IMR-90 (cell line): ENCODE results near the gene PDE4B. TPM values are rescaled to one million over a fixed set of nuclear protein-coding genes. Genes with fewer than 3 reads are reported as not detected.

Source experiments
- ATAC-seq: fragments of 200-7000 bp; cut with Tn5 transposase; 2 replicates; pipeline ENCODE4 v1.9.1; 2020; ENCODE audit warnings: low read depth, mild to moderate bottlenecking, moderate library complexity
- BruUV-seq: library from RNA; stranded (reverse); fragments of 400-500 nt; replicated peaks from 2 replicates; lab custom pipeline; 2021; lab: Mats Ljungman, UMichigan
- CTCF ChIA-PET: fragments of 300-600 bp; formaldehyde crosslinking; extraction: SDS; loops from one replicate; lab custom pipeline; 2021; ENCODE audit warnings: antibody characterized with exemption; lab: Yijun Ruan, JAX
- POLR2A ChIA-PET: fragments of 300-600 bp; sonication (Branson Sonifier 250); formaldehyde crosslinking; loops from one replicate; lab custom pipeline; 2022; ENCODE audit warnings: antibody characterized with exemption; ENCODE audit not compliant: unreplicated experiment; lab: Charles Lee
- DNase-seq: peaks from one replicate; pipeline ENCODE4 v3.0.0; 2013
- H2AFZ ChIP-seq: replicated peaks from 2 replicates; pipeline ENCODE3; 2013; ENCODE audit warnings: low read length, mild to moderate bottlenecking; ENCODE audit not compliant: poor library complexity
- H2AK5ac ChIP-seq: 2 replicates; pipeline ENCODE4 v1.6.1; 2013; ENCODE audit warnings: low read depth, low read length, inconsistent platforms
- H2AK9ac ChIP-seq: replicated peaks from 2 replicates; pipeline ENCODE3; 2013; ENCODE audit warnings: mild to moderate bottlenecking, low read depth, low read length, moderate library complexity; ENCODE audit not compliant: poor library complexity
- H2BK120ac ChIP-seq: 2 replicates; pipeline ENCODE4 v1.6.1; 2013; ENCODE audit warnings: low read depth, low read length, inconsistent platforms
- H2BK15ac ChIP-seq: 3 replicates; pipeline ENCODE4 v1.6.1; 2013; ENCODE audit warnings: low read depth, low read length, inconsistent platforms
- H2BK20ac ChIP-seq: 2 replicates; pipeline ENCODE4 v1.6.1; 2013; ENCODE audit warnings: low read depth, mild to moderate bottlenecking, inconsistent platforms, low read length, moderate library complexity
- H2BK5ac ChIP-seq: 2 replicates; pipeline ENCODE4 v1.6.1; 2013; ENCODE audit warnings: mild to moderate bottlenecking, low read depth, low read length, inconsistent platforms; ENCODE audit not compliant: poor library complexity, severe bottlenecking
- H3K14ac ChIP-seq: replicated peaks from 2 replicates; pipeline ENCODE4 v1.6.1; 2013; ENCODE audit warnings: low read depth, low read length, inconsistent platforms
- H3K18ac ChIP-seq: 2 replicates; pipeline ENCODE4 v1.6.1; 2013; ENCODE audit warnings: low read depth, low read length, control low read depth
- H3K23ac ChIP-seq: 2 replicates; pipeline ENCODE4 v1.6.1; 2013; ENCODE audit warnings: low read depth, low read length, inconsistent platforms
- H3K27ac ChIP-seq: 2 replicates; pipeline ENCODE4 v1.5.1; 2013; ENCODE audit warnings: mild to moderate bottlenecking, control low read depth, low read length; ENCODE audit not compliant: insufficient read depth
- H3K27me3 ChIP-seq: 2 replicates; pipeline ENCODE4 v1.6.1; 2013; ENCODE audit warnings: low read length; ENCODE audit not compliant: control insufficient read depth, insufficient read depth
- H3K36me3 ChIP-seq: 2 replicates; pipeline ENCODE4 v1.6.1; 2013; ENCODE audit warnings: low read length, mixed read lengths; ENCODE audit not compliant: control insufficient read depth, insufficient read depth
- H3K4ac ChIP-seq: 2 replicates; pipeline ENCODE4 v1.6.1; 2013; ENCODE audit warnings: low read depth, low read length, inconsistent platforms
- H3K4me1 ChIP-seq: 2 replicates; pipeline ENCODE4 v1.6.1; 2013; ENCODE audit warnings: low read length, mixed read lengths; ENCODE audit not compliant: control insufficient read depth, insufficient read depth
- H3K4me2 ChIP-seq: 2 replicates; pipeline ENCODE4 v1.6.1; 2013; ENCODE audit warnings: low read depth, mild to moderate bottlenecking, control low read depth, low read length, moderate library complexity
- H3K4me3 ChIP-seq: 2 replicates; pipeline ENCODE4 v1.5.1; 2013; ENCODE audit warnings: low read depth, mild to moderate bottlenecking, control low read depth, low read length, moderate library complexity; ENCODE audit not compliant: insufficient read depth
- H3K56ac ChIP-seq: 2 replicates; pipeline ENCODE4 v1.6.1; 2013; ENCODE audit warnings: low read length, inconsistent platforms; ENCODE audit not compliant: insufficient read depth; ENCODE audit errors: extremely low read depth
- H3K79me1 ChIP-seq, 2 experiments: 2 replicates each; pipeline ENCODE4 v1.6.1; 2013; ENCODE audit warnings: low read length in 2 of 2, inconsistent platforms in 1 of 2, low read depth in 1 of 2
- H3K9ac ChIP-seq: 2 replicates; pipeline ENCODE4 v1.6.1; 2013; ENCODE audit warnings: low read depth, low read length, control low read depth
- H3K9me1 ChIP-seq: 2 replicates; pipeline ENCODE4 v1.6.1; 2013; ENCODE audit warnings: low read length, inconsistent platforms; ENCODE audit not compliant: insufficient read depth
- H3K9me3 ChIP-seq: 2 replicates; pipeline ENCODE4 v1.6.1; 2013; ENCODE audit warnings: low read length; ENCODE audit not compliant: control insufficient read depth, insufficient read depth
- H4K20me1 ChIP-seq: 2 replicates; pipeline ENCODE4 v1.6.1; 2013; ENCODE audit warnings: low read length, inconsistent platforms; ENCODE audit not compliant: insufficient read depth
- H4K5ac ChIP-seq: 2 replicates; pipeline ENCODE4 v1.6.1; 2013; ENCODE audit warnings: mild to moderate bottlenecking, low read depth, low read length, control low read depth
- H4K8ac ChIP-seq, 2 experiments: 2 replicates each; pipeline ENCODE4 v1.6.1; 2013; ENCODE audit warnings: low read depth in 2 of 2, low read length in 2 of 2, control low read depth in 1 of 2, inconsistent platforms in 1 of 2
- H4K91ac ChIP-seq: 2 replicates; pipeline ENCODE4 v1.6.1; 2013; ENCODE audit warnings: low read depth, low read length, inconsistent platforms; ENCODE audit not compliant: insufficient read depth
- BHLHE40 ChIP-seq: fragments of 150-350 bp; IDR thresholded peaks from 2 replicates; pipeline ENCODE4 v1.6.1; 2016; ENCODE audit warnings: mild to moderate bottlenecking, low read depth, low read length
- CHD1 ChIP-seq: IDR thresholded peaks from 2 replicates; pipeline ENCODE4 v1.6.1; 2012; ENCODE audit warnings: low read depth, low read length, improper control_type of control experiment
- FOS ChIP-seq: fragments of 150-350 bp; IDR thresholded peaks from 2 replicates; pipeline ENCODE4 v1.6.1; 2016; ENCODE audit warnings: low read depth, low read length
- MAFK ChIP-seq: IDR thresholded peaks from 2 replicates; pipeline ENCODE4 v1.6.1; 2012; ENCODE audit warnings: low read depth, low read length, improper control_type of control experiment
- MXI1 ChIP-seq: IDR thresholded peaks from 2 replicates; pipeline ENCODE4 v1.6.1; 2012; ENCODE audit warnings: low read depth, mild to moderate bottlenecking, low read length, moderate library complexity, borderline replicate concordance
- NFE2L2 ChIP-seq: fragments of 150-350 bp; IDR thresholded peaks from 2 replicates; pipeline ENCODE4 v1.6.1; 2016; ENCODE audit warnings: low read depth, mild to moderate bottlenecking, low read length
- POLR2A ChIP-seq: IDR thresholded peaks from 2 replicates; pipeline ENCODE4 v1.6.1; 2012; ENCODE audit warnings: mild to moderate bottlenecking, low read depth, low read length
- RCOR1 ChIP-seq: IDR thresholded peaks from 2 replicates; pipeline ENCODE4 v1.6.1; 2012; ENCODE audit warnings: mild to moderate bottlenecking, low read length, improper control_type of control experiment; ENCODE audit not compliant: insufficient replicate concordance
- SMC3 ChIP-seq: fragments of 150-350 bp; IDR thresholded peaks from 2 replicates; pipeline ENCODE4 v1.6.1; 2016; ENCODE audit warnings: low read depth, mild to moderate bottlenecking, antibody characterized with exemption, low read length, moderate library complexity
- WGBS, 2 experiments: methylation state at CpG; one replicate each; pipeline versions ENCODE4 v1.1.5 to v1.1.7; 2013; ENCODE audit warnings: missing lambda C conversion rate in 2 of 2; ENCODE audit not compliant: insufficient read length in 1 of 2; ENCODE audit errors: extremely low coverage in 2 of 2; 5-methylcytosine and 5-hydroxymethylcytosine counted together
- dilution Hi-C: fragments of 300-500 bp; cut with HindIII; formaldehyde crosslinking; loops from one replicate; pipeline ENCODE4 v1.14.3; 2018; ENCODE audit warnings: low sequenced_read_pairs; ENCODE audit not compliant: unreplicated experiment
- in situ Hi-C: fragments of 300-500 bp; cut with MboI; formaldehyde crosslinking; loops from 3 replicates; pipeline ENCODE4 v1.14.3; 2019; ENCODE audit warnings: low sequenced_read_pairs, inconsistent platforms, mixed read lengths
- intact Hi-C: fragments of 100-400 bp; cut with micrococcal nuclease; formaldehyde crosslinking; loops from 2 replicates; pipeline ENCODE4 v1.10.0; 2022
- polyA plus RNA-seq, 3 experiments: library from polyadenylated mRNA; depleted of rRNA; stranded (reverse); fragments of >200 nt; gene quantifications; 2 replicates each; pipeline ENCODE4 v1.2.3, GENCODE V29; 2012; ENCODE audit warnings: low replicate concordance in 1 of 3
- total RNA-seq: library from RNA; depleted of rRNA; stranded (reverse); fragments of >200 nt; gene quantifications from 2 replicates; pipeline ENCODE4 v1.2.3, GENCODE V29; 2012
- TF ChIP-seq, protein P1 (sequence below): fragments of 150-350 bp; IDR thresholded peaks from 2 replicates; pipeline ENCODE4 v1.6.1; 2016; ENCODE audit warnings: low read depth, mild to moderate bottlenecking, low read length, moderate library complexity, borderline replicate concordance

Gene PDE4B
- total and polyA plus RNA-seq, 2 of the 4 experiments (the other 2 are of a cell fraction), result 5.8 to 21.3 TPM

DNA sequence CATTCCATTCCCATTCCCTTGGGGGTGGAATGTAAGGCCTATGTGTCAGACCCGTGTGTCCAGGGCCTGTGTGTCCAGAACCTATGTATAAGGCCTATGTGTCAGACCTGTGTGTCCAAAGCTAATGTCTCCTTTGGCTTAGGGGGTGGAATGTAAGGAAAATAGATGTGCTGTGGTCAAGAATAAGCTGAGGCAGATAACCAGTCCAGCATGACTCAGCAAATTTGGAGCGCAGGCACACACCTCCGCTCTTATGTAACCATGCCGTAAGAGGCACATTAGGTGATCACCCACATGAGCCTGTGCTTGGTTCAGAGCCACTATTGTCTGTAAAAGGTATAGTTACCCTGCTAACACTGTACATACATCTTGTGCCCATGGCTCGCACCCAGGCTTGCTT is 590.5 kb downstream of the PDE4B start:
- peak; percentile 13 for DNase-seq
- ChIA-PET POLR2A (no interaction called here), CTCF (interaction anchor here (0.9 kb wide), 1 partner anchor 9 kb away, joined by 3 read pairs; no protein-coding TSS in a partner anchor)
- Histone ChIP-seq H4K20me1 (no peaks in the 10 kb centered on the region), H4K5ac (no peak overlapping the region), H3K27me3 (no peaks in the 10 kb centered on the region), H4K91ac (no peak overlapping the region), H2BK20ac (peak overlapping the region; percentile 24; the same call in 1 of the 2 replicates), H2AK9ac (no peak overlapping the region), H2BK15ac (no peak overlapping the region), H3K9me1 (no peaks in the 10 kb centered on the region), H3K4me1 (0 out of 2 replicates have a peak, but pooled peaks cover 2% of the 10 kb centered on the region), H3K36me3 (no peaks in the 10 kb centered on the region), H3K4ac (peak overlapping the region; percentile 2; the same call in 1 of the 2 replicates), H3K9me3 (peaks cover 5% of the 10 kb centered on the region; the same call in 1 of the 2 replicates), H3K23ac (no peak overlapping the region), H3K4me3 (no peak overlapping the region), H3K56ac (no peak overlapping the region), H4K8ac (peak overlapping the region in 1 of 2 experiments; percentile 24; a peak in 1 of 4 replicates), H3K18ac (peak overlapping the region; percentile 24; the same call in 1 of the 2 replicates), H2AFZ (no peak overlapping the region), H2BK120ac (peak overlapping the region; percentile 11), H3K27ac (no peak overlapping the region), H3K79me1 (no peaks in the 10 kb centered on the region), H2AK5ac (peak overlapping the region; percentile 37; the same call in 1 of the 2 replicates), H3K14ac (0 out of 2 replicates have a peak overlapping the region, but pooled peaks have one; percentile 30), H3K9ac (no peak overlapping the region), H2BK5ac (no peak overlapping the region), H3K4me2 (no peak overlapping the region)
- intact Hi-C loops (no loop called here), dilution Hi-C loops (no loop called here), in situ Hi-C loops (no loop called here)
- no TSS peak for BruUV-seq
- WGBS, 2 experiments, result 100% methylated on average over 1 of the region's 5 CpGs; no CpG with 5 or more reads in 1 of the 2 experiments
- no peak; the same call in 1 of the 2 replicates for ATAC-seq
- TF ChIP-seq FOS, result no peak
- TF ChIP-seq MAFK, result peak; percentile 91
- no peak for TF ChIP-seq BHLHE40
- TF ChIP-seq RCOR1, result no peak
- no peak for TF ChIP-seq SMC3
- TF ChIP-seq POLR2A, result no peak
- TF ChIP-seq, protein P1, sequence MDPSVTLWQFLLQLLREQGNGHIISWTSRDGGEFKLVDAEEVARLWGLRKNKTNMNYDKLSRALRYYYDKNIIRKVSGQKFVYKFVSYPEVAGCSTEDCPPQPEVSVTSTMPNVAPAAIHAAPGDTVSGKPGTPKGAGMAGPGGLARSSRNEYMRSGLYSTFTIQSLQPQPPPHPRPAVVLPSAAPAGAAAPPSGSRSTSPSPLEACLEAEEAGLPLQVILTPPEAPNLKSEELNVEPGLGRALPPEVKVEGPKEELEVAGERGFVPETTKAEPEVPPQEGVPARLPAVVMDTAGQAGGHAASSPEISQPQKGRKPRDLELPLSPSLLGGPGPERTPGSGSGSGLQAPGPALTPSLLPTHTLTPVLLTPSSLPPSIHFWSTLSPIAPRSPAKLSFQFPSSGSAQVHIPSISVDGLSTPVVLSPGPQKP, result no peak
- TF ChIP-seq MXI1, result no peak
- peak; percentile 98 for TF ChIP-seq NFE2L2
- no peak for TF ChIP-seq CHD1
